ENCODE results near the gene TEX13D. TPM values are rescaled to one million over a fixed set of nuclear protein-coding genes. Genes with fewer than 3 reads are reported as not detected.

Gene TEX13D
- polyA plus RNA-seq, 1 of the 3 experiments (the other 2 are of a cell fraction) = not detected

DNA sequence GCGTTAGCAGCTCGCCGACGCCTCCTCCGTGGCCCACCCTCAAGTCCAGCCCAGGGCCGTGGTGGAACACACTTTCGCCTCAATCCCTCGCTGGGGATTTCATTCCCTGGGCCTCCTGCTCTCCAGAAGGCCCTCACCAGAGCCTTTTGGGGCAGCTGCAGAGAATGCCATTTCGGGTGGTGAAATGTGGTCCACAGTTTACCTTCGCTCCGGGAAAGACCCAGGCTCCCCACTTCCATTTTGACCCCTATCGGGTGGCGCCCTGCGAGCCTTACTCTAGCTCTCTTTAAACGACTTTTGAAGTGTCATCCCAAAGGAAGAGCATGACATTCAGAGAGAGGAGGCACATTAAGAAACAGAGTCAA lies 14.4 kb downstream of the TEX13D start (continued):
- TF ChIP-seq, protein P1, sequence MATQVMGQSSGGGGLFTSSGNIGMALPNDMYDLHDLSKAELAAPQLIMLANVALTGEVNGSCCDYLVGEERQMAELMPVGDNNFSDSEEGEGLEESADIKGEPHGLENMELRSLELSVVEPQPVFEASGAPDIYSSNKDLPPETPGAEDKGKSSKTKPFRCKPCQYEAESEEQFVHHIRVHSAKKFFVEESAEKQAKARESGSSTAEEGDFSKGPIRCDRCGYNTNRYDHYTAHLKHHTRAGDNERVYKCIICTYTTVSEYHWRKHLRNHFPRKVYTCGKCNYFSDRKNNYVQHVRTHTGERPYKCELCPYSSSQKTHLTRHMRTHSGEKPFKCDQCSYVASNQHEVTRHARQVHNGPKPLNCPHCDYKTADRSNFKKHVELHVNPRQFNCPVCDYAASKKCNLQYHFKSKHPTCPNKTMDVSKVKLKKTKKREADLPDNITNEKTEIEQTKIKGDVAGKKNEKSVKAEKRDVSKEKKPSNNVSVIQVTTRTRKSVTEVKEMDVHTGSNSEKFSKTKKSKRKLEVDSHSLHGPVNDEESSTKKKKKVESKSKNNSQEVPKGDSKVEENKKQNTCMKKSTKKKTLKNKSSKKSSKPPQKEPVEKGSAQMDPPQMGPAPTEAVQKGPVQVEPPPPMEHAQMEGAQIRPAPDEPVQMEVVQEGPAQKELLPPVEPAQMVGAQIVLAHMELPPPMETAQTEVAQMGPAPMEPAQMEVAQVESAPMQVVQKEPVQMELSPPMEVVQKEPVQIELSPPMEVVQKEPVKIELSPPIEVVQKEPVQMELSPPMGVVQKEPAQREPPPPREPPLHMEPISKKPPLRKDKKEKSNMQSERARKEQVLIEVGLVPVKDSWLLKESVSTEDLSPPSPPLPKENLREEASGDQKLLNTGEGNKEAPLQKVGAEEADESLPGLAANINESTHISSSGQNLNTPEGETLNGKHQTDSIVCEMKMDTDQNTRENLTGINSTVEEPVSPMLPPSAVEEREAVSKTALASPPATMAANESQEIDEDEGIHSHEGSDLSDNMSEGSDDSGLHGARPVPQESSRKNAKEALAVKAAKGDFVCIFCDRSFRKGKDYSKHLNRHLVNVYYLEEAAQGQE (IDR thresholded peaks at IDR 0.05; ENCODE audit: low read depth, low read length) = no peak
- TF ChIP-seq MEF2A (IDR thresholded peaks at IDR 0.05; ENCODE audit: borderline replicate concordance, low read depth) (no peak), FOXJ3 (CRISPR knock-in tag; IDR thresholded peaks at IDR 0.05) (no peak)

DNA sequence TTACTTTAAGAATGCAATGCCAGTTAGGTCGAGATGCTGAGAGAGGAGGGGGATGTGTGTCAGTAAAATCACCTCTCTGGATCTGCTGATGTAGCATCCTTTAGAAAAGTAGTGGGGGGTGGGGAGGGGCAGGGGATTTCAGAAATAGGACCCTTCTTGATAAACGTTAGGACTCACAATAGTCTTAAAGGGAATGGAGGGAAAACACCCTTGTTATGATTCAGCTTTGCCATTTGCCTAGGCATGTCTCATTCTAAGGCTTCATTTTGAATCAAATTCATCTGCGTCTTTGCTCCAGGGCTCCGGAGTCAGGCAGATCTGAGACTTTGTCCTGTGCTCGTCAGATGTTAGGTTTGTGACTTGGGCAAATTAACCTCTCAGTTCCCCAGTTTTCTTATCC lies 14.8 kb downstream of the TEX13D start:
- Histone ChIP-seq H3K9me3 (no peaks in the 10 kb centered on the region), H2AFZ (ENCODE audit: low read depth) (no peak overlapping the region), H3K4me2 (no peak overlapping the region), H3K9me2 (no peaks in the 10 kb centered on the region), H4K20me1 (ENCODE audit: insufficient read depth) (no peaks in the 10 kb centered on the region), H3K27ac (ENCODE audit: low read depth in 2 of 2, low read length in 1 of 2) (no peak overlapping the region), H3K9ac (no peak overlapping the region), H3K36me3 (replicated peaks in 1 of 2; ENCODE audit: control insufficient read depth in 1 of 2, insufficient read depth in 2 of 2, low read length in 1 of 2) (no peaks in the 10 kb centered on the region), H3K79me2 (ENCODE audit: insufficient read depth) (no peaks in the 10 kb centered on the region), H3K4me3 (ENCODE audit: low read depth in 2 of 2, low read length in 1 of 2) (no peak overlapping the region), H3F3A (replicated peaks; ENCODE audit: insufficient read depth) (no peaks in the 10 kb centered on the region), H3K4me1 (ENCODE audit: control insufficient read depth in 1 of 2, insufficient read depth in 2 of 2, low read depth in 1 of 2, low read length in 1 of 2) (no peaks in the 10 kb centered on the region), H3K27me3 (ENCODE audit: insufficient read depth) (no peaks in the 10 kb centered on the region)
- ChIA-PET POLR2A (no interaction called here), CTCF (no interaction called here)
- no peak for DNase-seq
- 29% methylated on average over 5 of the region's 5 CpGs for WGBS (ENCODE audit: low lambda C conversion rate)
- TF ChIP-seq, protein P2, sequence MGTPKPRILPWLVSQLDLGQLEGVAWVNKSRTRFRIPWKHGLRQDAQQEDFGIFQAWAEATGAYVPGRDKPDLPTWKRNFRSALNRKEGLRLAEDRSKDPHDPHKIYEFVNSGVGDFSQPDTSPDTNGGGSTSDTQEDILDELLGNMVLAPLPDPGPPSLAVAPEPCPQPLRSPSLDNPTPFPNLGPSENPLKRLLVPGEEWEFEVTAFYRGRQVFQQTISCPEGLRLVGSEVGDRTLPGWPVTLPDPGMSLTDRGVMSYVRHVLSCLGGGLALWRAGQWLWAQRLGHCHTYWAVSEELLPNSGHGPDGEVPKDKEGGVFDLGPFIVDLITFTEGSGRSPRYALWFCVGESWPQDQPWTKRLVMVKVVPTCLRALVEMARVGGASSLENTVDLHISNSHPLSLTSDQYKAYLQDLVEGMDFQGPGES (IDR thresholded peaks at IDR 0.05; ENCODE audit: low read depth, low read length) = no peak
- no peak for TF ChIP-seq YY1 (IDR thresholded peaks at IDR 0.05; ENCODE audit: low read depth)
- TF ChIP-seq GATA2 (CRISPR knock-in tag; IDR thresholded peaks at IDR 0.05) = no peak
- TF ChIP-seq, protein P3, sequence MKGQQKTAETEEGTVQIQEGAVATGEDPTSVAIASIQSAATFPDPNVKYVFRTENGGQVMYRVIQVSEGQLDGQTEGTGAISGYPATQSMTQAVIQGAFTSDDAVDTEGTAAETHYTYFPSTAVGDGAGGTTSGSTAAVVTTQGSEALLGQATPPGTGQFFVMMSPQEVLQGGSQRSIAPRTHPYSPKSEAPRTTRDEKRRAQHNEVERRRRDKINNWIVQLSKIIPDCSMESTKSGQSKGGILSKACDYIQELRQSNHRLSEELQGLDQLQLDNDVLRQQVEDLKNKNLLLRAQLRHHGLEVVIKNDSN (IDR thresholded peaks at IDR 0.05; ENCODE audit: borderline replicate concordance, low read depth) = no peak
- TF ChIP-seq POLR2AphosphoS5 (IDR thresholded peaks at IDR 0.05; ENCODE audit: low read depth, low read length) = no peak
- TF ChIP-seq, protein P4, sequence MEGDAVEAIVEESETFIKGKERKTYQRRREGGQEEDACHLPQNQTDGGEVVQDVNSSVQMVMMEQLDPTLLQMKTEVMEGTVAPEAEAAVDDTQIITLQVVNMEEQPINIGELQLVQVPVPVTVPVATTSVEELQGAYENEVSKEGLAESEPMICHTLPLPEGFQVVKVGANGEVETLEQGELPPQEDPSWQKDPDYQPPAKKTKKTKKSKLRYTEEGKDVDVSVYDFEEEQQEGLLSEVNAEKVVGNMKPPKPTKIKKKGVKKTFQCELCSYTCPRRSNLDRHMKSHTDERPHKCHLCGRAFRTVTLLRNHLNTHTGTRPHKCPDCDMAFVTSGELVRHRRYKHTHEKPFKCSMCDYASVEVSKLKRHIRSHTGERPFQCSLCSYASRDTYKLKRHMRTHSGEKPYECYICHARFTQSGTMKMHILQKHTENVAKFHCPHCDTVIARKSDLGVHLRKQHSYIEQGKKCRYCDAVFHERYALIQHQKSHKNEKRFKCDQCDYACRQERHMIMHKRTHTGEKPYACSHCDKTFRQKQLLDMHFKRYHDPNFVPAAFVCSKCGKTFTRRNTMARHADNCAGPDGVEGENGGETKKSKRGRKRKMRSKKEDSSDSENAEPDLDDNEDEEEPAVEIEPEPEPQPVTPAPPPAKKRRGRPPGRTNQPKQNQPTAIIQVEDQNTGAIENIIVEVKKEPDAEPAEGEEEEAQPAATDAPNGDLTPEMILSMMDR (IDR thresholded peaks at IDR 0.05) = no peak
- TF ChIP-seq, protein P5, sequence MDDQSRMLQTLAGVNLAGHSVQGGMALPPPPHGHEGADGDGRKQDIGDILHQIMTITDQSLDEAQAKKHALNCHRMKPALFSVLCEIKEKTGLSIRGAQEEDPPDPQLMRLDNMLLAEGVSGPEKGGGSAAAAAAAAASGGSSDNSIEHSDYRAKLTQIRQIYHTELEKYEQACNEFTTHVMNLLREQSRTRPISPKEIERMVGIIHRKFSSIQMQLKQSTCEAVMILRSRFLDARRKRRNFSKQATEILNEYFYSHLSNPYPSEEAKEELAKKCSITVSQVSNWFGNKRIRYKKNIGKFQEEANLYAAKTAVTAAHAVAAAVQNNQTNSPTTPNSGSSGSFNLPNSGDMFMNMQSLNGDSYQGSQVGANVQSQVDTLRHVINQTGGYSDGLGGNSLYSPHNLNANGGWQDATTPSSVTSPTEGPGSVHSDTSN (IDR thresholded peaks at IDR 0.05) = no peak
- no peak for TF ChIP-seq MXI1 (IDR thresholded peaks at IDR 0.05; ENCODE audit: low read depth, low read length)
- no peak for TF ChIP-seq FOXJ3 (CRISPR knock-in tag; IDR thresholded peaks at IDR 0.05)
- TF ChIP-seq JUND (IDR thresholded peaks at IDR 0.05) = no peak
- TF ChIP-seq, protein P6, sequence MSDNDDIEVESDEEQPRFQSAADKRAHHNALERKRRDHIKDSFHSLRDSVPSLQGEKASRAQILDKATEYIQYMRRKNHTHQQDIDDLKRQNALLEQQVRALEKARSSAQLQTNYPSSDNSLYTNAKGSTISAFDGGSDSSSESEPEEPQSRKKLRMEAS (IDR thresholded peaks at IDR 0.05; ENCODE audit: low read depth) = no peak
- TF ChIP-seq SIN3A (IDR thresholded peaks at IDR 0.05; ENCODE audit: borderline replicate concordance, low read depth, low read length) = no peak
- no peak for TF ChIP-seq ELF1 (IDR thresholded peaks at IDR 0.05)
